Stimulated activated naive CD8-positive, alpha-beta T cell treated with anti-CD3 and anti-CD28 coated beads, Interleukin-15, amount 100 ng/mL, for 72 hours (primary cell): ENCODE measurements around the gene POLR2M.

Experiments
- ATAC-seq: fragments of 150-1000 bp; cut with Tn5 transposase; 2 replicates; pipeline ENCODE4 v1.10.0; 2021; ENCODE audit warnings: mild to moderate bottlenecking, moderate library complexity
- DNase-seq, 2 donors: peaks; one replicate each; pipeline ENCODE4 v3.0.0; 2021 to 2022
- H3K27ac Mint-ChIP-seq, 2 donors: one replicate each; pipeline ENCODE4 v1.8.0; 2022; ENCODE audit warnings: mild to moderate bottlenecking in 2 of 2, mixed read lengths in 2 of 2, moderate library complexity in 2 of 2
- H3K27me3 Mint-ChIP-seq: one replicate; pipeline ENCODE4 v1.8.0; 2022; ENCODE audit warnings: mixed read lengths
- H3K4me1 Mint-ChIP-seq: one replicate; pipeline ENCODE4 v1.8.0; 2022; ENCODE audit warnings: mild to moderate bottlenecking, mixed read lengths
- H3K4me3 Mint-ChIP-seq, 2 donors: one replicate each; pipeline ENCODE4 v1.8.0; 2022; ENCODE audit warnings: mild to moderate bottlenecking in 2 of 2, mixed read lengths in 2 of 2, moderate library complexity in 1 of 2
- H3K9me3 Mint-ChIP-seq, 2 donors: one replicate each; pipeline ENCODE4 v1.8.0; 2022; ENCODE audit warnings: mixed read lengths in 2 of 2

The POLR2M gene

DNA sequence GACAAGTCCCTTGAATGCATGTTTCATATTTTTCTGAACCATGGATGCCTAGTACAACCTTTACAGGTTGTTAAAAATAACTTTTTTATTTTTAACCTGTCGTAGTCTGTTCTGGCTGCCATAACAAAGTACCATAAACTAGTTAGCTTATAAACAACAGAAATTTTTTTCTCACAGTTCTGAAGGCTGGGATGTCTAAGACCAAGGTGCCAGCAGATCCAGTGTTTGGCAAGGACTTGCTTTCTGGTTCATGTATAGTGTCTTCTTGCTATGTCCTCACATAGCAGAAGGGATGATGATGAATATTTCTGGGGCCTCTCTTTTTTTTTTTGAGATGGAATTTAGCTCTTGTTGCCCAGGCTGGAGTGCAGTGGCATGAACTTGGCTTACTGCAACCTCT lies 23.0 kb upstream of the POLR2M start:
- no peak overlapping the region for H3K4me3 Mint-ChIP-seq
- no peaks in the 10 kb centered on the region for H3K9me3 Mint-ChIP-seq
- ATAC-seq (no peak), DNase-seq (no peak)
- no peak overlapping the region for H3K27ac Mint-ChIP-seq
- peaks cover 6% of the 10 kb centered on the region for H3K4me1 Mint-ChIP-seq
- no peaks in the 10 kb centered on the region for H3K27me3 Mint-ChIP-seq

DNA sequence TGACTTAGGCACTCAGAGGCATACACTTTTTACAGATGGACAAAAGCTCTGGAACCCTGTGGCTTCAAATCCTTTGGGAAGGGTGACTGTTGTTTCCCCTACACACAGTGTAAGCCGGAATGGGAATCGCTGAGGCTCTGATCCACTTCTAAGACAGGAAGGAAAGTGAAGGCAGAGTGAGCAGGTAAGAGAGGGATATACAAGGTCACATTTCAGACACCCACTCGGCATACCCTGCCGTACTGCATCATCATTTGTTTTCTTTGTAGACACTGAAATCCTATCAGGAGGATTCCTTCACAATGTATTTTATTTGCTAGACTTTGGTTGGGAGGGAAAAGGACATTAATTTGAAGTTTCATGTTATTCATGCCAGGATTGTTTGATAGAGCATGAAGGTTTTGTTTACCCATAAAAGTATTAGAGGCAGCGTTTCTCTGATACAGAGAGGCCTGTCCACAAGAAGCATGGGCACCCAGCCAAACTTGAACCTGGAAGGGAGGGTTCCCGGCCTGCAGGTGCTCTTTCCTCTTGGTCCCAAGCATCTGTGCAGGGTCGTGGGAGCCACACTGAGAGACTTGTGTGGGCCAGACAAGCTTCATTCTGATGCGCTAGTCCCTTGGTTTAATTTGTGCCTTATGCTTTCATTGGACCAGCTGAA lies 21.9 kb upstream of the POLR2M start:
- no peaks in the 10 kb centered on the region for H3K9me3 Mint-ChIP-seq
- peaks cover 6% of the 10 kb centered on the region for H3K4me1 Mint-ChIP-seq
- H3K4me3 Mint-ChIP-seq: no peak overlapping the region
- H3K27me3 Mint-ChIP-seq: no peaks in the 10 kb centered on the region
- H3K27ac Mint-ChIP-seq: no peak overlapping the region
- DNase-seq (no peak), ATAC-seq (no peak)

DNA sequence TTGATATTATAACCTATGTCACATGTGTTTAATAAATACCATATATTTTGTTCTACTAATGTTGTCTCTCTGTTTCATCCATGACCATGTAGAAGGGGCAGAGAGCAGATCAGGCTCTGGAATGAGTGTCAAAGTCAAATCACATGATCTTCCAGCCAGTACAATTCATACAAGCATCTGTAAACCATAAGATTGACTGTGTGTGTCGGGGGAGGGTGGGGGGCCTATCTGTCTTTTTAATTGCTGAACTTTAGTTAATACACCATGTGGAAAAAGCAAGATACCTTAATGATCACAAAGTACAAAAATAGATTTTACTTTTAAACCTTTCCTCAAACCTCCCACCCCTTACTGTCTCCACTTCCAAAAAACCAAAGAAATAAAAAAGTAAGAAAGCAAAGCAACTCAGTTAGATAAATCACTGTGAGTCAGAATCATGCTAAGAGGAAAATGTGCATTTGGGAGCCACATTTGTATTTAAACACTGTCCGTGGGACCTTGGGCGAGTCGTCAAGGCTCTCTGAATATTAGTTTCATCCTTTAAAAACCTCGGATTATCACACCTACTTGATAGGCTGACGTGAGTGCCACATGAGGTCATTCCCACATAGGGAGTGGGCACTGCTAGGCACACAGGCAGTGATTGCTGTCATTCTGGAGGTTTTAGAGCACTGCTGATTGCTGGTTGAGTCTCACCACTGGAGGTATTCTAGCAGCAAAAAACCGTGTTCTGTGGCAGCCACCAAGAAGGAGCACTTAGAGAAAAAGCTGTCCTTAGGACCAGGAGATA lies 21.0 kb upstream of the POLR2M start:
- no peaks in the 10 kb centered on the region for H3K27me3 Mint-ChIP-seq
- H3K4me3 Mint-ChIP-seq: no peak overlapping the region
- H3K4me1 Mint-ChIP-seq: no peaks in the 10 kb centered on the region
- H3K27ac Mint-ChIP-seq: no peak overlapping the region
- DNase-seq (no peak), ATAC-seq (no peak)
- no peaks in the 10 kb centered on the region for H3K9me3 Mint-ChIP-seq

DNA sequence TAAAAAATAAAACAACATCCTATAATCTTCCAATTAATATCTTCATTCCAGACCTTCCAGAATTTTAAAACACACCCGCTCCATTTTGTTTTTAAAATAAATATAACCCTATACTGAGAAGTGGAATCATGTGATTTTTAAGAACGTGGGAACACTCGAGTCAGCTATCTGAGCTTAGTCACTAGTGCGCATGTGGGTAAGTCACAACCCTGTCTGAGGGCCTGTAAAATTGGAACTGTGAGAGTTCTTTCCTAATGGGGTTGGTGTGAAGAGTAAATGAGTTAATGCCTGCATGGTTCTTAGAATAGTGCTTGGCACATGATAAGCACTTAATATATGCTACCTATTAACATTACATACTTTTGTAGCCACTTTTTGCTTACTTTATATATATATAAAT lies 19.9 kb upstream of the POLR2M start:
- DNase-seq (no peak), ATAC-seq (no peak)
- no peak overlapping the region for H3K27ac Mint-ChIP-seq
- H3K4me3 Mint-ChIP-seq: no peak overlapping the region
- no peaks in the 10 kb centered on the region for H3K4me1 Mint-ChIP-seq
- H3K9me3 Mint-ChIP-seq: no peaks in the 10 kb centered on the region
- no peaks in the 10 kb centered on the region for H3K27me3 Mint-ChIP-seq

DNA sequence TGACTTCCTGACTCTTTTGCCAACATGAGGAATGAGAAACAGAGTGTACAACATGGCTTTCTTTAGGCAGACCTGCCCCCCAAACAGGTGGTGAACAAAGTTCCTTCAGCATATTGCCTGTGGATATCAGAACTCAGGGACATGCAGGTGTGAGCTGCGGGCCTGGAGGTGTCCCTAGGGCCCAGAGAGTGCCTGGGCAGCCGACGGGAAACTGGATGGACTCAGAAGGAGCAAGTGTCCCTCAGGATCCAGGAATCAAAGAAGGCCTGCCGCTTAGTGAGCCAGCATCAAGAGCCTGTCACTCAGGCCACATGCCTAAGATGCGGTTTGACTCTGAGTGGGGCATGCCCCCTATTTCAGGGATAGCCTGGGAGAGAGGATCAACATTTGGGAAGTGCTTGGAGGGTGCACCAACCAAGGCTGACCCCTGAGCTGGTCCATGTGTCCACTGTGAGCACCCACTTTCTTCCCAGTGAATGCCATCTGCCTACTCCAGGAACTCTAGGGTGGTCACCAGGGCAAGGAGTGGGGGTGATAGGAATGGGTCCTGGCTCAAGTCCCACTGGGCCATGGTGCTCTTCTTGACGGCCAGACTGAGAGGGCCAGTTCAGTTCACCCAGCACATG lies 16.1 kb upstream of the POLR2M start:
- no peak for DNase-seq
- H3K9me3 Mint-ChIP-seq: no peaks in the 10 kb centered on the region
- no peak overlapping the region for H3K4me3 Mint-ChIP-seq
- H3K27me3 Mint-ChIP-seq: no peaks in the 10 kb centered on the region
- H3K4me1 Mint-ChIP-seq: no peaks in the 10 kb centered on the region
- ATAC-seq: no peak
- no peak overlapping the region for H3K27ac Mint-ChIP-seq

DNA sequence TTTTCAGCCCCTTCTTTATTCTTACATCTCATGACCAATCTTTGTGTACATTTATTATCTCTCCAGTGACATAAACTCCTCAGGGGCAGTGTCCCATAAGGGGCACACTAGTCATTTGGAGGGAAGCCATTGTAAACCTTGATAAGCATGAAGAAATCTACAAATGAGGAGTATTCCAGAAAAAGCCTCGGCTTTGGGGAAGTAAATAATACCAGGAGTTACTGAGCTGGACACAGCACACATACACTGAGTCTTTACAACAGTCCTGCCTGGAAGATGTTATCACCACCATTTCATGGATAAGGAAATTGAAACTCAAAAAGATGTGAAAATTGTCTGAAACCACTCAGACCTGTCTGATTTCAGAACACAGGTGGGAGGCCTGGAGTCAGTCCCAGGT lies 15.4 kb upstream of the POLR2M start:
- H3K4me1 Mint-ChIP-seq: no peaks in the 10 kb centered on the region
- DNase-seq: no peak
- no peak overlapping the region for H3K4me3 Mint-ChIP-seq
- no peaks in the 10 kb centered on the region for H3K9me3 Mint-ChIP-seq
- no peaks in the 10 kb centered on the region for H3K27me3 Mint-ChIP-seq
- no peak for ATAC-seq
- H3K27ac Mint-ChIP-seq: no peak overlapping the region

DNA sequence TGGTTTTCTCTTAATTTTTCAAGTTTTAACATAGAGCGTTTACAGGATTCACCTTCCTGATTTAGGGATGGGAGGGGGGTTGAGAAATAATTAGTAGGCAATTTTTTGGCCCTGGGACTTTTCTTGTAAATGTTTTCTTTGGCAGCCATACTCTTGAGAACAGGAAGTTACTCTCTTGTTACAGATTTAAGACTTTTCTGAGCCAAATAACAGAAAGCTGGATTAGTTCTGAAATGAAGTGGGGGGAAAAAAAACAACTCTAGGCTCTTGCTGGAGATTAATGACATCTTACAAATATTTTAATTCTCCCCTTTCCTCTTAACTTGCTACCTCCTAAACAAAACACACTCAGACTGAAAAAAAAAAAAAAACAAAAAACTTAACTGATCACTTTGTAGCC lies 13.8 kb upstream of the POLR2M start:
- Mint-ChIP-seq H3K9me3 (no peaks in the 10 kb centered on the region), H3K27me3 (no peaks in the 10 kb centered on the region), H3K4me1 (no peaks in the 10 kb centered on the region), H3K27ac (no peak overlapping the region), H3K4me3 (no peak overlapping the region)
- DNase-seq (no peak), ATAC-seq (no peak)

DNA sequence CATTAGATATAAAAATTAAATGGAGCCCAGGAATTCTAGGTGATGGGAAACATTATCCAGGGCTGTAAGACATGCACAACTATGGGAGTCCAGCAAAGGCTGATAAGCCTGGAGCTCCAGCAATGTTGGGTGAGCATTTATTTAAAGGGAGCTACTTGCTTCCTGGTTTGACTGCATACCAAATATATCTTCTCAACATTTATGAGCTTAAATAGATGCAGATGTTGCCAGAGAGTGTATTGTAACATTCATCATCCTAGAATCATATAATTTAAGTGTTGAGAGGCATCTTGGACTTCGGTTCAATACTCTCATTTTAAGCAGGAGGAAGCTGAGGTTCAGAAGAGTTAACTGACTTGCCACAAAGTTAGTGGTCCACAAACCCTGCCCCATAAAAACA lies 12.2 kb upstream of the POLR2M start:
- DNase-seq: no peak
- no peak for ATAC-seq
- Mint-ChIP-seq H3K27ac (no peak overlapping the region), H3K27me3 (no peaks in the 10 kb centered on the region), H3K4me3 (no peak overlapping the region), H3K9me3 (no peaks in the 10 kb centered on the region), H3K4me1 (no peaks in the 10 kb centered on the region)

DNA sequence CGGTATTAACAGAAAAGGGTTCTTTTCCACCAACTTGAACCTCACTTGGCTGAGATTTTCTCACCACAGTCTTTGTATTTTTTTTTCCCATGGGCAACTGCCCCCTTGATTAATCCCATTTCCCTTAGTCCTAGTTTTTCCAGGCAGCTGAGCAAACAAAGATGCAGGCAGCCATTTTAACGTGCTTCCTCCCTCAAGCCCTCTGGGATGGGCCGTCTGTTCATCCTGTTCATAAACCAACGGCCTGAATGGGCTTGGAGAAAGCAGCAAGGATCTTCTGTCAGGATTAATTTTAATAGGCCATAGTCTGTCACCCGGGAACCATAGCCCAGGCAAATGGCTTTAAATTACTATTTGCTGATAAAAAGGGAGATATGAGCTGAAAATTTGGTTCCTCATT lies 10.4 kb upstream of the POLR2M start:
- Mint-ChIP-seq H3K4me3 (no peak overlapping the region), H3K27ac (peak overlapping the region in 1 of 2 donors; percentile 35), H3K27me3 (no peaks in the 10 kb centered on the region), H3K9me3 (no peaks in the 10 kb centered on the region), H3K4me1 (no peaks in the 10 kb centered on the region)
- DNase-seq: no peak
- ATAC-seq: no peak

DNA sequence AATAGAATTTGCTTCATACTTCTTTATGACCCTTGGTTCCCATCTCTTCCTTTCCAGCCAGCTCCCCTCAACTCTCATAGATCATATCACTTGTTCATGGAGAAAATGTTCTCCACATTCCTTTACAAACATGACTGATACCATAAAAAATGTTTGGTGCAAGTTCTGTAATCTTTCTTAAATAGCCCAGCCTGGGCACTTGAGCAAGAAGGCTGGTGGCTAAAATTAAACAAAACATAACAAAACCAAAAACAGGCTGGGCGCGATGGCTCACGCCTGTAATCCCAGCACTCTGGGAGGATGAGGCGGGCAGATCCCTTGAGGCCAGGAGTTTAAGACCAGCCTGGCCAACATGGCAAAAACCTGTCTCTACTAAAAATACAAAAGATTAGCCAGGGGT lies 8.9 kb upstream of the POLR2M start:
- no peak for ATAC-seq
- Mint-ChIP-seq H3K27ac (no peak overlapping the region), H3K9me3 (no peaks in the 10 kb centered on the region), H3K27me3 (no peaks in the 10 kb centered on the region), H3K4me3 (no peak overlapping the region), H3K4me1 (no peaks in the 10 kb centered on the region)
- DNase-seq: no peak

DNA sequence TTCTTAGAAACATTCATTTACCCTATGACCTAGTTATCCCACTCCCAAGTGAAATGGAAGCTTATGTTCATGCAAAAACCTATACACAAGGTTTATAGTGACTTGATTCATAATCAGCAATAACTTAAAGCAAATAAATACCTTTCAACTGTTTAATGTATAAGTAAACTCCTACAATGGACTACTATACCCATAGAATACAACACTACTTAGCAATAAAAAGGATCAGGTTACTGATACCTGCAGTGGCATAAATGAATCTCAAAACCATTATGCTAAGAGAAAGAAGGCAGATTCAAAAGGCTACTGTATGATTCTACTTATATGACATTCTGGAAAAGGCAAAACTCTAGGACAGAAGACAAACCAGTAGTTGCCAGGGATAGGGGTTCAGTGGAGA lies 8.3 kb upstream of the POLR2M start:
- no peak overlapping the region for H3K27ac Mint-ChIP-seq
- H3K27me3 Mint-ChIP-seq: no peaks in the 10 kb centered on the region
- no peak for ATAC-seq
- no peak overlapping the region for H3K4me3 Mint-ChIP-seq
- peaks cover 6% of the 10 kb centered on the region for H3K4me1 Mint-ChIP-seq
- no peaks in the 10 kb centered on the region for H3K9me3 Mint-ChIP-seq
- DNase-seq: no peak

DNA sequence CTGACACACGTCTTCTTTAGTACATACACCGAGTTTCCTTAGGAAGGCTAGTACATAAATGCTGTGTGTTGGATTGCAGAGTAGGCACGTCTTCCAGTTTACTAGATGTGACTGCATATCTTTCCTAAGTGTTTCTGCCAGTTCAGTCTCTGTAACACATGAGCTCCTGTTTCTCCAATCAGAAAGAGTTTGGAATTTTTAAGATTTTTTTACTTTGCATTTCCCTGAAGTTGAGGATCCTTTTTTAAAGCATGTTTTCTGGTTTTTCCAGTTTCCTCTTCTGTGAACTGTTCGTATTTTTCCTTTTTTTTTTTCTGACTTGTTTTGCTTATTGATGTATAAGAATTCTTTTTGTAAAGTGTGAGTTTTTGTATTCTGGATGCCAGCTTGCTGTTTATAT lies 7.5 kb upstream of the POLR2M start:
- DNase-seq (no peak), ATAC-seq (no peak)
- no peaks in the 10 kb centered on the region for H3K27me3 Mint-ChIP-seq
- peaks cover 13% of the 10 kb centered on the region for H3K4me1 Mint-ChIP-seq
- no peaks in the 10 kb centered on the region for H3K9me3 Mint-ChIP-seq
- H3K27ac Mint-ChIP-seq: no peak overlapping the region
- no peak overlapping the region for H3K4me3 Mint-ChIP-seq

DNA sequence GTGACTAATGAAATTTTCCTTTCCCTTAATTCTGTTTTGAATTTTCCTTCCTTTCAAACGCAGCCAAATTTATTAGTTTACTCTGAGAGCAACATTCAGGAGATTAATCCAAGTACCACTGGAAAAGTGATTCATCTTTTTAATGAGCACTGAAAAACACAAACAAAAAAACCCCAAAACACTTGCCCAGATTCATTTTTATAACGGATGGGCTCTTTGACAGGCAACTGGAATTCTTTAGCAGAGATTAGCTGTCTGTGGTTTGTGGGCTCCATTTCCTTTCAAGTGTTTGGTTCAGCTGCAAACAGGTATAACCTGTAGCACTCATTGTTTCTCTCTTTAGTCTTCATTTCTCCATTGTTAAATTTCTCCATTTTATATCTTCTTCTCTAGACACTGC lies 3.1 kb upstream of the POLR2M start:
- ATAC-seq (no peak), DNase-seq (no peak)
- Mint-ChIP-seq H3K4me1 (peaks cover 44% of the 10 kb centered on the region), H3K27me3 (no peaks in the 10 kb centered on the region), H3K9me3 (peaks cover 0 to 4% of the 10 kb centered on the region in 2 donors), H3K27ac (peak overlapping the region in 1 of 2 donors; percentile 95), H3K4me3 (no peak overlapping the region)

DNA sequence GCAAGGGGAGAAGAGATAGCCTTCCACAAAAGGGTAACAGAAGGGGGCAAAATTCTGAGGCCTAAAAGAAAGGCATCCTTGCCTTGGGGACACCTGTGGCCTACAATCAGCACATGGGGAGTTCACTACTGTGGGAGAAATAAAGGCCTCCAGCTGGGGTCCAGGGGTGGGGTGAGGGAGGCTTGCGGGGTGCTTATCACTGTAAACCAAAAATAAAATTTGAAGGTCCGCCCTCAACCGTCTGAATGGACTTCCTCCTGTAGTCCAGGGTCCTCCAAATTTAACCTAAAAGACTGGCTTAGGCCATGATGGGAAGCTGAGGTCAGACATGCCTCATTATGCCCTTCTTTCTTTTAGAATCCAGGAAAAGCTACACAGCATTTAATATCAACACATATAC lies 2.1 kb upstream of the POLR2M start:
- Mint-ChIP-seq H3K4me1 (peaks cover 55% of the 10 kb centered on the region), H3K9me3 (peaks cover 0 to 4% of the 10 kb centered on the region in 2 donors), H3K27me3 (no peaks in the 10 kb centered on the region), H3K27ac (peak overlapping the region in 1 of 2 donors; percentile 42), H3K4me3 (no peak overlapping the region)
- no peak for ATAC-seq
- DNase-seq: no peak

DNA sequence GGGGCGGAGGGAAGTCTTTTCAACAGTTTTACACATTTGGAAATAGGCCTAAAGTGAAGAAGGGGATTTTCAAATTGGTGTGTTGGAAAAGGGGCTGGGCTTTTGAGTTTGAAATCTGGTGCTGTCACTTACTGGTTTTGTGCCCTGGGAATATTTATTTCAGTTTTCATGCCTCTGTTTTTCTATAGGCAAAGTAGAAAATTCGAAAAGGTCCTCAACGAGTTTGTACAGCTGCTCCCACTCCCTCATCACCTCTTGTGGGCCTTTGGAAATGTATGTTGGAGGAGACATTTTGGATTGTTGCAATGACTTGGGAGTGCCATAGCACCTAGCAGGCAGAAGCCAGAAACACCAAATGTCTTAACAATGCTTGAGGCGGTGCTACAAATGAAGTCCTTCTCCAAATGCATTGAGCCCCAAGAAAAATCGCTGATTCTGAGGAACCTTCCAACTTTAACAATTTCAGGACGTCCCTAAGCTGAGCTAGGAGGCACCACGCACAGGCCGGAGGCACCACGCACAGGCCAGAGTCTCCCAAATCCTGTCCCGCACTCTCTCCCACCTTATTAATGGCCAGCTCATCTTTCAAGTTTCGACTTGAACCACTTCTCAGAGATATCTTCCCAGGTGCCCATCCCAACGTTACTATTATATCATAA lies 639 bp upstream of the POLR2M start:
- H3K9me3 Mint-ChIP-seq: peaks cover 0 to 4% of the 10 kb centered on the region in 2 donors
- ATAC-seq (peak; percentile 2), DNase-seq (no peak)
- H3K4me1 Mint-ChIP-seq: peaks cover 69% of the 10 kb centered on the region
- peak overlapping the region; percentile 96 to 99 for H3K27ac Mint-ChIP-seq
- no peaks in the 10 kb centered on the region for H3K27me3 Mint-ChIP-seq
- peak overlapping the region; percentile 80 to 96 for H3K4me3 Mint-ChIP-seq

DNA sequence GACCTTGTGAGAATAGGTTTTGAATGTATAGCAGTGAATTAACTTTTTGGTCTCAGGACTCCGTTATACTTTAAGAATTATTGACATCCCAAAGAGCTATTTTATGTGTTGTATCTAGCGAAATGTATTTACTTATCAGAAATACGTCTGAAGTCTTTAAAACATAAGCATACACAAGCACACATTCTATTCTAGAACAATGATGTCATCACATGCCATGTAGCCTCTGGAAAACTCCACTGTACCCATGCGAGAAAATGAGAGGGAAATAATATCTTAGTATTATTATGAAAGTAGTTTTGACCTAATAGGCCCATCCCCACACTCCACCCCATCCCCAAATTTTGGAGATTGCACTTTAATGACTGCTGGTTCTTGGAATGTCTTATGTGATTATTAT lies 1.5 kb downstream of the POLR2M start:
- H3K9me3 Mint-ChIP-seq: peaks cover 0 to 4% of the 10 kb centered on the region in 2 donors
- peak overlapping the region; percentile 80 to 96 for H3K4me3 Mint-ChIP-seq
- H3K27me3 Mint-ChIP-seq: no peaks in the 10 kb centered on the region
- H3K27ac Mint-ChIP-seq: peak overlapping the region; percentile 96 to 99
- no peak for ATAC-seq
- peaks cover 84% of the 10 kb centered on the region for H3K4me1 Mint-ChIP-seq
- DNase-seq: no peak
